GM21737 (cell line): Measurements from ENCODE around the gene ZNF207.
"Not testable (repeated sequence)": the region's sequence is repeated elsewhere in the genome, so short reads cannot be mapped to it uniquely, and the experiment has no call there.

Source experiments
- ATAC-seq: cut with Tn5 transposase; IDR thresholded peaks from one replicate; pipeline ENCODE4 v1.9.1; 2021; ENCODE audit warnings: mild to moderate bottlenecking, moderate library complexity; ENCODE audit not compliant: unreplicated experiment

ZNF207 gene

DNA sequence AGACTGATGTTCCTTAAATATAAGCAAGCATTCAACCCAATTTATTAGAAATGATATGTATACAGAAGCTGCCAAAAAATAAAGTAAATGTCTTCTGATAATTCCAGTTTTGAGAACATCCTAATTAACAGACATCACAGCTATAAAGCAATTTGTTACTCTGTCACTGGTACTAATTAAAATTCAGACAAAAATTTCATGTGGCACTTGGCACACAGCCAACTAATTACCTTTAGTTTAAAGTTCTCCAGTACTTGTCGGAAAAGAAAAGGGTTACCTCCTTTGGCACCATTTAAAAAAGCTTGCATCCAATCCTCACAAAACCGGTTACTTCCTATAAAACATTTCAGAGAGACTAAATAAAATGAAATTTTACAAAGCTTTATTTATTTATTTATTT, 16.8 kb upstream of the ZNF207 start:
- ATAC-seq: no peak

DNA sequence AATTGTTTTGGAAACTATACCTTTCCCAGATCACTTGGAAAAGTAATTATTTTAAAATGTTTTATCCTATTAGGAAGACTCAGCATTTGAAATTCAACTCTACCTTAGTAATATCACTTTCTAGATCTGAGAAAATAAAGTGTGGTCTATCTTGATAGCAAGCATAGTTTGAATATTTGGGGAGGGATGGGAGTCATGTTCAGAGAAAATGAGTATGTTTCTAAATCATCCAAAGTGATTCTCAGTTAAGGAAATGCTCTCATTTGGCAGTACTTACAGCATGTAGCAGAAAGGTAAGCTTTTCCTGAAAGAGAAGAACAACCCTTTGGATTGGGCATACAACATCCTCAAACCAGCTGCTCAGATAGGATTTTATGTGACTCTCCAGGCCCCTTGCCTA, 14.9 kb upstream of the ZNF207 start:
- ATAC-seq: no peak

DNA sequence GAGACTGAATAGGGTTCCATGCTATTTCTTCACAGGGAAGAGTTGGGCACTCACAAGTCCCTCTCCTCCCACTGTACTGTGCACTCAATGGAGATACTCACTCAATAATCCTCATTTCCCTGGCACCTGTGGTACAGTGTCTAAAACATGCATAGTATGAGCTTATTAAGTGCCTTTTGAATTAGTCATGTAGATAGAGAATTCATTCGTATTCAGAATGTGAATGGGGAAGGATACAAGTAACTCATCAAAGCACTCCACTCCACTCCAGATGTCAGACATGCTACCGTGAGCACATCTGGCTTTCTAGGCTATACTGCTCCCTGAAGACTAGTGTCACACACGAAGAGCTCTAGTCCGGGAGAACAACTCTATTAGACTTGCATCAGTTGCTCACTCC, 14.3 kb upstream of the ZNF207 start:
- no peak for ATAC-seq

DNA sequence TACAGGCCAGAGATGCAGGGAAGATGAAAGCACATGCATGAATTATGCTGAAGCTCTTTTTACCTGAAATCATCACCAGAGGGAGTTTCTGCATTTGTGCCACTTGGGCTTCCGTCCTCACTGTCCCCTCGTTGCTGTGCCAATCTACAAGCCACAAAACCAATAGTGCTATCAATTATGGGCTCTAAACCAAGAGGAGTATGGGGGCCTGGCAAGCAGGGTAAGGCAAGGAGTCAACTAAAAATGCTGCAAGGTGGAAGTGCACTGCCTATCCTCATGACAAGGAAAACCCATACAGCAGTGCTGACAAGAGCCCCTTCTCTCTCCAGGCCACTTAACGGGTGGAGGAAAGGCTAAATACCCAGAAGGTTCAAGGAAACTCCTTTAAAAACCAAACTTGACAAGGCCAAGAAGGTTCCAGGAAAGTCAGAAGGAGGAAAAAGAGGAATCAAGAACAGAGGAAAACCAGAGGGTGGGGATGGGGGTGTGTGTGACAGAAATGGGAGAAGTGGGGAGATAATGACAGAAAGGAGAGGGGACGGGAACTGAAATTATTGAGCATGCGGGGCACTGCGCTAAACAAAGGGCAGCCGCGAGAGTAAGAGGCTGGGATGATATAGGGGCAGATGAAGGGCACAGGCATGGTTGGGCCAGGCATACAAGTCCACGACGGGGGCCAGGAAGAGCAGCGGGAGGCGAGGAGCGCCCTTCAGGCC, 8.7 kb upstream of the ZNF207 start:
- ATAC-seq: no peak

DNA sequence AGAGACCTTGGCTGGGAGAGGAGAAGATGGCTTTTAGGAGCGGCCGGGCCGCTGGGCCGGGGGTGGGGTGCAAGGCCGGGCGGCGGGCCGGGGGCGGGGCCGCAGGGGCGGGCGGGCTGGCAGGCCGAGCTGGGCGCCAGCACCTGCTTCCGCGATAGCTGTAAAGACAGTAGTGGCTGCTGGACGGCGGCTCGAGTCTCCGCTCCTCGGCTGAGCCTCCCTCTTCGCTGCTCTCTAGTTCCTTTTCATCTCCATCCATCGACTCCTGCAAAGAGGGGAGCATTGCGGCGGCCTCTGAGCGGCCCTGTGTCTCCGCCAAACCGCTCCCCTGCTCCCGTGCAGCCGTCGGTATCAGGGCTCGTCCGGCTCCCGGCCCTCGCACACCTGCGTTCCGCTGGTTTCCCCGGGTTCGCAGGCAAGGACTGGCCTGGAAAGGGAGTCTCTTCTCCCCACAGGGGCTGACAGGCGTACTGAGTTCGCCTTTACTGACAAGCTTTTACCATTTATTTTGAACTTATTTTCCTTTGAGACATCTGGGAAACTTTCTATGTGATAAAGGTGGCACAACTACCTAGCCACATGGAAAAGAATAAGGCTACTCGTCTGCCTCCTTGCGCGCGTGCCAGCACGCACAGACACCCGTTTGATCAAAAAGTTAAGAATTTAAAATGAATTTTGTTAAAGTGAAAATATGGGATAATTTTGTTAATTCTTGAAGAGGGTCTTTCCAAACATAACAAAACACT, 7.9 kb upstream of the ZNF207 start, which contains the start of gene C17orf75:
Gene C17orf75, minus strand, starts transcription at position 317 of the 746 bp plus-strand sequence. Its CDS starts 34 bp downstream, at position 283.
- ATAC-seq: peak; percentile 81

DNA sequence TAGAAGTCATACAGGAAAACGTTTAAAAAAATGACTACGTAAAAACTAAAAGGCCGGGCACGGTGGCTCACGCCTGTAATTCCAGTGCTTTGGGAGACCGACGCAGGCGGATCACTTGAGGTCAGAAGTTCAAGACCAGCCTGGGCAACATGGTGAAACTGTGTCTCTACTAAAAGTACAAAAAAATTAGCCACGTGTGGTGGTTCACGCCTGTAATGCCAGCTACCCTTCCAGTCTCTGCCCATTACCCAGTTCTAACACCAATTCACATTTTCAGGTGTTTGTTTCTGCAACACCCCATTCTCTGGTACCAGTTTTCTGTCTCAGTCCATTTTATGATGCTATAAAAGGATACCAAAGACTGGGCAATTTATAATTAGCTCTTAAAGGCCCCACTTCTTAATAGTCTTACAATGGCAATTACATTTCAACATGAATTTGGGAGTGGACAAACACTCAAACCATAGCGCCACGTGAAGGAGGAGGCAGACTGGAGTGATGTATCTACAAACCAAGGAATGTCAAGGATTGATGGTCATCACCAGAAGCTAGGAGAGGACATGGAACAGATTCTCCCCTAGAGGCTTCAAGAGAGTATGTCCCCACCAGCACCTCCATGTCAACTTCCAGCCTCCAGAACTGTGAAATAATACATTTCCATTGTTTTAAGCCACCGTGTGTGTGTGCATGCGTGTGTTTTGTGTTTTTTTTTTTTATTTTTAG, 7.2 kb upstream of the ZNF207 start:
- no peak for ATAC-seq

DNA sequence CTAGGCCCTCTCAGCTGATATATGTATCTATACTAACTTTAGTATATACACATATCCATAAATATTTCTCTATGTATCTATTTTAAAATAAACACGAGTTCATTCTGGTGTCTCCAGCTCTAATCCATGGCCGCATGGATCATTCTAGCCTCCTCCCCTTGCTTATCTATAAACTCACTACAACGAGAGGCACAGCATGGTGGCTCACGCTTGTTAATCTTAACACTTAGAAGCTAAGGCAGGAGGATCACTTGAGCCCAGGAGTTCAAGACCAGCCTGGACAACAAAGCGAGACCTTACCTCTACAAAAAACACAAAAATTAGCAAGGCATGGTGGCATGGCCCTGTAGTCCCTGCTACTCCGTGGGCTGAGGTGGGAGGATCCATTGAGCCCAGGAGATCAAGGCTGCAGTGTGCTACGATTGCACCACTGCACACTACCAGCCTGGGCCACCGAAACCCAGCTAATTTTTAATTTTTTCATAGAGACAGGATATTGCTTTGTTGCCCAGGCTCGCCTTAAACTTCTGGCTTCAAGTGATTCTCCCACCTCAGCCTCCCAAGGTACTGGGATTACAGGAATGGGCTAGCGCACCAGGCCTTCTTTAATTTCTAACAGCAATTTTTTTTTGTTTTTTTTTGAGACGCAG, 3.9 kb upstream of the ZNF207 start:
- ATAC-seq: no peak

DNA sequence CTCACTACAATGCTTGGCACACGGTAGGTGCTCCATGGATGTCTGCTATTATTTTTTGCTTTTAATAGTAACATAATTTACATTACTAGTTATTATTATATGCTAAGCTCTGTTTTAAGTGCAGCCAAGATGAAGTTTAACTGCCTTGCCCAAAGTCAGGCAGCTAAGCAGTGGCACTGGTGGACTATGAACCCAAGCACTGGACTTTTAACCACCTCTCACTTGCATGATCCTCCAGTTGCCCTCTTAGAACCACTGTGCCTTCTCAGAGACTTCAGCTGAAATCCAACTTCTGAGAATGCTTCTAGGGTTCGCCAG, 1.5 kb upstream of the ZNF207 start:
- no peak for ATAC-seq

DNA sequence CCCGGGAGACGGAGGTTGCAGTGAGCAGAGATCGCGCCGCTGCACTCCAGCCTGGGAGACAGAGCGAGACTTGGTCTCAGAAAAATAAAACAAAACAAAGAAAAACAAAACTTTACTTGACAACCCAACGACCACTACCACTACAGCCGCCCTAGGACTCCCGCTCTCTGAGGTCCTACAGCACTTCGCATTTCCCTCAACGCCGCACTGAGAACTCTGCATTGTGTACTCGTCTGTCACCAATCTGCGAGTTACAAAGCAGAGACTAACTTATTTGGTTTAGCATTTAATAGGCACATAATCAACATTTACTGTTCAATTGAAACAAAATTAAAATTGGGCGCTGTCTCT, 479 bp upstream of the ZNF207 start:
- no peak for ATAC-seq

DNA sequence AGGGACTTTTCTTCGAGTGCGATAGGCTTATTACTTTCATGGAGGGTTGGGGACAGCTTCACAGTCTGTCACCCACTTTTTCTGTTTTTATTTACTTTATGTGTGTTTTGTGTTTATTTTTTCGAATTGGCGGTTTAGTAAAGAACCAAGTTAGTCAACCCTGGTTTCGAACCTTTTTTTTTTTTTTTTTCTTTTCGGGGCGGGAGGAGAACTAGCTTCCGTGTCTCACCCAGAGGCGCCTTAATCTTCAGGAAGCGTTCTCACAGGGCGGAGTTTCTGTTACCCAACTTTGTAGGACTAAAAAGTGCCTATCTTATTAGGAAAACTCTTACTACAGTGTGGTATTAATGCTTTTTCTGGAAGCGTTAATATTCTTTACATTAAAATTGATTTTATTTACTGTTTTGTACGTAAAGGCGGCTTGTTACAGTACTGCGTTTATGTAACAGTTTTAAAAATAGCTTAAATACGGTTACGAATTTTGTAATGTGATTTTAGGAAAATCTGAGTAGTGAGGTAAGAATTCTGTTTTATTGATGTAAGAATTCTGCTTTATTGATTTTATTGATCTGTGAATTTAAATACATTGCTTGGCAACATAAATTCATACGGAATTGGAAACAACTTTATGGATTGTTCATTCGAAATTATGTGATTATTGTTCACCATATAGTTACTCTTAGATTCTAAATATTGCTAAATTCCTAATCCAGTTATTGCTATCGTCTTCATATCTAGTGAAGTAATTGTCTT, 885 bp downstream of the ZNF207 start:
- peak; percentile 5 for ATAC-seq

DNA sequence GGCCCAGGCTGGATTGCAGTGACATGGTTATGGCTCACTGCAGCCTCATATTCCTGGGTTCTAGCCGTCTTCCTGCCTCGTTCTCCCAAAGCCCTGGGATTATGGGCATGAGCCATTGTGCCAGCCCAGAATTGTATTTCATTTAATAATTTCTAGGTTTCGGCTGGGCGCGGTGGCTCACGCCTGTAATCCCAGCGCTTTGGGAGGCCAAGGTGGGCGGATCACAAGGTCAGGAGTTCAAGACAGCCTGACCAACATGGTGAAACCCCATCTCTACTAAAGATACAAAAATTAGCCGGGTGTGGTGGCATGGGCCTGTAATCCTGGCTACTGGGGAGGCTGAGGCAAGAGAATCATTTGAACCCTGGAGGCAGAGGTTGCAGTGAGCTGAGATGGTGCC, 2.8 kb downstream of the ZNF207 start:
- ATAC-seq: not testable (repeated sequence)

DNA sequence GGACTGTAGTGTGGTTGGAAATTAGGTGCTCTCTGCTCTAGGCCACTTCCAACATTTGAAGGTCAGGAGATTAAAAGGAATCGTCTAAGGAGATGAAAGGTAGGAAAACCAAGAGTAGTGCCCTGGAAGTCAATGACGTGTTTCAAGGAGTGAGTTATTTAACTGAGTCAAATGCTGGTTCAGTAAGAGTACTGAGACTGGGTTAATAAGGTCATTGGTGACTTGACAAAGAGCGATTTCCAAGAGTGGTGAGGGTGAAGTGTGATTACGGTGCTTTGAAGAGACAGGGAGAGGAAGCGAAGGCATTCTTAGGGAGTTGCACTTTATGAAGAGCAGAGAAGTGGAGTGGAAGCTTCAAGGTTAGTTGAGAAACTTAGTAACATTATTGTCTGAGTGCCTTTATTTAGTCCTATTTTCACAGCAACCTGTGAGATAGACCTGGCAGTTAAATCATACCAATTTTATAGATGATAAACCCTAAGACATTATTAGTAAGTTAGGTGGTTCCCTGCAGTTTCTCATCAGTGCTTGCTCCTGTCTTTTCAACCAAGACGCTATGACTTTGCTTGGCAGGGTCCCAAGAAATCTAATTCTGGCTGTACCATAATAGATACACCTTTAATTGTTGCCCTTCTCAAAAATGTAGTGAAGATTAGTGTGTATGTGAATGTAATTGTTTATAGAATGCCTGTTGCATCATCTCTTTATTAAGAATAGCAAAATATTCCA, 5.9 kb downstream of the ZNF207 start:
- no peak for ATAC-seq

DNA sequence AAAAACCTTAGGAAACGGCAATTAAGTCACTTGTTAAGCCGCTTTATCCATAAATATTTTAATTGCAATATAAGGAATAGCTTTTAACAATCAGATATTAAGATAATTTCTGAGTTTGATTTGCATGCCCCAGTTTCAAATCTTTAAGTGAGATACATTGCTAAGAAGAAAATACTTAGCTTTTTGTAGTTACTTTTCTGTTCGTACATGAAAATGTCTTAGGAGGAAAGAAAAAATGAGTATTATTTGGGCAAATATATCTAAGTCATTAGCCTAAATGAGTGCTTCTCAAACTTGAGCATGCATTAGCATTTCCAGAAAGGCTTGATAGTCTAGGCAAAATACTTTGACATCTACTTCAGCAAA, 6.4 kb downstream of the ZNF207 start:
- ATAC-seq: no peak

DNA sequence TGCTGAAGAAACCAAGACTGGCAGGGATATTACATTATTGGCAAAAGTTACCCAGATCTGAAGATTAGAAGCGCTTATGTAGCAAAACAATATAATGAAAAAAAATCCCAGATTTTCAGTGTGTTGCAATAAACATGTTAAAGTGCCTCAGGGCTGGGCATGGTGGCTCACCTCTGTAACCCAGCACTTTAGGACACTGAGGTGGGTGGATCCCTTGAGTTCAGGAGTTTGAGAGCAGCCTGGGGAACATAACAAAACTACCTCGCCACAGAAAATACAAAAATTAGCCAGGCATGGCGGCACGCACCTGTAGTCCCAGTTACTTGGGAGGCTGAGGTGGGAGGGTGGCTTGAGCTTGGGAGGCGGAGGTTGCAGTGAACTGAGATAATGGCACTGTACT, 6.8 kb downstream of the ZNF207 start:
- ATAC-seq: no peak

DNA sequence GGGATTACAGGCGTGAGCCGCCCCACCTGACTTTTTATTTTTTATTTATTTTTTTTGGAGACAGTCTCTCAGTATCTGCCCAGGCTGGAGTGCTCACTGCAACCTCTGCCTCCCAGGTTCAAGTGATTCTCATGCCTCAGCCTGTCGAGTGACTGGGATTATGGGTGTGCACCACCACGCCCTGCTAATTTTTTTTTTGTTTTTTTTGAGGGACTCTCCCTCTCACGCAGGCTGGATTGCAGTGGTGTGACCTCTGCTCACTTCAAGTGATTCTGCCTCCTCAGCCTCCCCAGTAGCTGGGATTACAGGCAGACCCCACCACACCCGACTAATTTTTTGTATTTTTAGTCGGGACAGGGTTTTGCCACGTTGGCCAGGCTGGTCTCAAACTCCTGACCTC, 7.7 kb downstream of the ZNF207 start:
- no peak for ATAC-seq

DNA sequence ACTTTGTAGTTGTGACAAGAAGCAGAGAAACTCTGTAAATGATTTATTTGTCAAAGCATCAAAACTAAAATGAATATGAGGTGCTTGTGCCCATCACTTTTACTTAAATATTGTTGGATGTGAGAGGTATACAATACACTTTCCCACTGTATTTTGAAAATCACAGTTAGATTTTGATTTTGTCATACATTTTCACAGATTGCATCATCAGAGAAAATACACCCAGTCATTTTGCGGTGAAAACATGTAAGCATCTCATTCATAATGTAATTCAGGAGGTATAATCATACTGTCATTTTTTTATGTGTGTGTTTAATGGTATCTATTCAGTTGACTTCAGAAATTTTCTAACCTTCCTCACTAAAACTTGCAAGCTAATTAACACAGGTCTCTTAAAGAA, 11.3 kb downstream of the ZNF207 start:
- ATAC-seq: no peak

DNA sequence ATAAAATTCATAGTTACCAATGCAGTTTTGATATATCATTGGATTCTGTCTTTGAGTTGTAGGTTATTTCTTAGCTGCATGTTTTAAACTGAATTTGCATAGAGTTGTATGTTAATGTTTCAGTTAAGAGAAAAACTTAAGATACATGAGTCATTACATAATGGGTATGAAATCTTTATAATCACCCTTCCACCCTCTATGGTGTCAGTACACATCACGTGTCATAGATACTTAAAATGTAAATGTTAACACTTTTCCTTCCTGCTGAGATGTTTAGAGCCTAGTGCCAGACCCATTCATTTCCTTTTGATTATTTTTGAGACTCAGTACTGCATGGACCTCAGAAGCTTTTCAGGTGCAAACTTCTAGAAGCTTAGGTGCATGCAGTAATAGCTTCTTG, 20.5 kb downstream of the ZNF207 start:
- no peak for ATAC-seq

DNA sequence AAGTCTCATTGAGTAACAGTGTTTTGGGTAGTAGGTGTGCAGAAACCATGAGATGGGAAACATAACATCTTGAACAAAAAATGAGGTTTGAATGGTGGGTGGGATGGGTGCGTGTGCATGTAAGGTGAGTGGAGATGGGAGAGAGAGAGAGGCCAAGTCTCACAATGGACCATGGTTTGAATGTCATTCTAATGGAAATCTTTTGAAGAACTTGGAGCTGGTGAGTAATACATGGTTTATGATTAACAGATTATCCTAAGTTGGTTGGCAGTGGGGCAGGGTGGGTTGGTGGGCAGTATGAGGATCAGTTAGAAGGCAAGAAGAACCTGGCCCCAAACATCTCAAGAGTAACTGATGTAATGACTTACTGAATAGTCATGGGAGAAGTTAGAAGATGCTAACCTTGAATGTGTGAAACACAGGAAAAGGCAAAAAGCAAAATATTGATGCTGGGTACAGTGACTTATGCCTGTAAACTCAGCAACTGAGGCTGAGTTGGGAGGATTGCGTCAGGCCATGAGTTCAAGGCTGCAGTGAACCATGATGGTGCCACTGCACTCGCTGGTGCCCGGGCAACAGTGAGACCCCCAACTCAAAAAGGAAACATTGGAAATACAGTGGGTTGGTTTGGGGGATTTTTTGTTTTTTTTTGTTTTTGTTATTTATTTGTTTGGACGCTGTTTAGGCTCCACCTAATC, 32.7 kb downstream of the ZNF207 start:
- no peak for ATAC-seq

DNA sequence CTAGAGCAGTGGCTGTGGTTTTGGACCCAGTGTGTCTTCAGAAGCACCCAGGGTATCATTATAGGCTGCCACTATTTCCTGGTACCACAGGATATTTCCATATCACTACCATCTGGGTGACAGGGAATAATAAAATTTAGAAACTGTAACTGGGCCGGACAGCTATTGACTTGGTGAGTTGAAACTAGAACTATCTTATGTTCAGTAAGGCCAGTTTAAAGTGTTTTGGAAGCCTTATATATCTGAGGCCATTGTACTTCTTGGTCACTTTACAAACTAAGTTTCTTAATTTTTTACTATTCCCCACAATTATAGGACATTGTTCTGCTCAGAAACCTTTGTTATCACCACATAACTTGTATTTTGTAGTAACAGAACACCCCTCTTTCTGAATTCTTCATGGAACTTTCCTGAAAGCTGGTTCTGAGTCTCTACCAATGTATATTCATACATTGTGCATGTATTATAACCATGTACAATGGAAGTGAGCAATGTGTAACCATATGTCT, 34.0 kb downstream of the ZNF207 start:
- no peak for ATAC-seq
